ENCODE data around the gene YIPF4.

DNA sequence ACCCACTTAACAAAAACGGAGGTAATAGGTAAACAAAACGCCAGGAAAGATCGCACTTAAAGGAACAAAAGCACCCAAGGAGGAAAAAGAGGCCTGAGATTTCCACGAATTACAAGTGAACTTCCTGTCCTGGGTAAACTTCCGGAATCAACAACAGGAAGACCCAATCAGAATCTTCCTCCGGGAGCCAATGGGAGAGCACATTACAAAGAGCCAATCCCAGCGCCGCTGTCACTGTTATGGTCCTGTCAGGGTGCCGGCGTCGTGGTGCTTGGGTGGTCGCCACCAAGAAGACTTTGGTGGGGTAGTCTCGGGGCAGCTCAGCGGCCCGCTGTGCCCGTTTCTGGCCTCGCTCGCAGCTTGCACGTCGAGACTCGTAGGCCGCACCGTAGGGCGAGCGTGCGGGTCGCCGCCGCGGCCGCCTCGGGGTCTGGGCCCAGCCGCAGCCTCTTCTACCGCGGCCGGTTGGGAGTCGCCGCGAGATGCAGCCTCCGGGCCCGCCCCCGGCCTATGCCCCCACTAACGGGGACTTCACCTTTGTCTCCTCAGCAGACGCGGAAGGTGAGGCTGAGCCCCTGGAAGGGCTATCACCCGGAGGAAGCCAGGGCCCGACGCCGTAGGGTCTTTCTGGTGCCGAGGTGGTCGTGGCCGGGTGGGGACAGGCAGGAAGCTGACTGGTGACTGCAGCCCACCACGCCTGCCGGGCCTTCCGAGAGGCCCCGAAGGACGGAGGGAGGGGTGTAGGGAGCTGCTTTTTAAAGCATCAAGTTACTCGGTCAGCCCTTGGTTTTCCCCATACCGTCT lies at the start of gene YIPF4:
- TF ChIP-seq, protein P1, sequence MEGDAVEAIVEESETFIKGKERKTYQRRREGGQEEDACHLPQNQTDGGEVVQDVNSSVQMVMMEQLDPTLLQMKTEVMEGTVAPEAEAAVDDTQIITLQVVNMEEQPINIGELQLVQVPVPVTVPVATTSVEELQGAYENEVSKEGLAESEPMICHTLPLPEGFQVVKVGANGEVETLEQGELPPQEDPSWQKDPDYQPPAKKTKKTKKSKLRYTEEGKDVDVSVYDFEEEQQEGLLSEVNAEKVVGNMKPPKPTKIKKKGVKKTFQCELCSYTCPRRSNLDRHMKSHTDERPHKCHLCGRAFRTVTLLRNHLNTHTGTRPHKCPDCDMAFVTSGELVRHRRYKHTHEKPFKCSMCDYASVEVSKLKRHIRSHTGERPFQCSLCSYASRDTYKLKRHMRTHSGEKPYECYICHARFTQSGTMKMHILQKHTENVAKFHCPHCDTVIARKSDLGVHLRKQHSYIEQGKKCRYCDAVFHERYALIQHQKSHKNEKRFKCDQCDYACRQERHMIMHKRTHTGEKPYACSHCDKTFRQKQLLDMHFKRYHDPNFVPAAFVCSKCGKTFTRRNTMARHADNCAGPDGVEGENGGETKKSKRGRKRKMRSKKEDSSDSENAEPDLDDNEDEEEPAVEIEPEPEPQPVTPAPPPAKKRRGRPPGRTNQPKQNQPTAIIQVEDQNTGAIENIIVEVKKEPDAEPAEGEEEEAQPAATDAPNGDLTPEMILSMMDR (conservative IDR thresholded peaks at IDR 0.05): no peak
- TF ChIP-seq ZFX (IDR thresholded peaks at IDR 0.05): peak; percentile 94
